EL (cell line): ENCODE measurements around the gene NXPE3.

Source experiments
- DNase-seq: peaks from one replicate; pipeline ENCODE4 v3.0.0-alpha.2; 2016

NXPE3 gene

GRCh38 chr3:101829437-101829830, 50.4 kb downstream of the NXPE3 start:
- no peak for DNase-seq

- no peak for DNase-seq
These were observed 50.9 kb downstream of the NXPE3 start for GRCh38 chr3:101829874-101830273.

DNA sequence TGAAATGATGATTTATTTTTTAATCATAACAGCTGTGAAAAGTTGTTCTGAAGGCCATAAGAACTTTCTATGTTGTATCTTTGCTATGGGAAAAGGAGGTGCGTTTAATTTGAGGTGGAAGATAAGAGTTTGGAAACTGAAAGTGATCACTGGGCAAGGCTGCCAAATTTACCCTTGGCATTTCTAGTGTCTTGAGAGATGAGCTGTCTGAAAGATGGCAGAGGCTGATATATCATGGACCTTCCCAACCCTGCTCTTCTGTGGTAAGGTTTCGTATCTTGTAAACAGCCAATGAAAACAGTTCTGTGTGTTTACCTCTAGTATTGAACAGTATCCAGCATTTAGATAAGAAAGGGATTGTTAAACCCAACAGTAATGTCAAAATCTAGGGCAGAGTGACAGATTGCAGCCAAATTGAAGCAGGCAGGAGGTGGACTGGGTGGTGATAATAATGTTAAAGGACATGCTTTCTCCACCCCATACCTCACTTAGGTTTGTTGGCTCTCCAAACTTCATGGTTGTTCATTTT, 54.5 kb downstream of the NXPE3 start:
- DNase-seq: no peak

DNA sequence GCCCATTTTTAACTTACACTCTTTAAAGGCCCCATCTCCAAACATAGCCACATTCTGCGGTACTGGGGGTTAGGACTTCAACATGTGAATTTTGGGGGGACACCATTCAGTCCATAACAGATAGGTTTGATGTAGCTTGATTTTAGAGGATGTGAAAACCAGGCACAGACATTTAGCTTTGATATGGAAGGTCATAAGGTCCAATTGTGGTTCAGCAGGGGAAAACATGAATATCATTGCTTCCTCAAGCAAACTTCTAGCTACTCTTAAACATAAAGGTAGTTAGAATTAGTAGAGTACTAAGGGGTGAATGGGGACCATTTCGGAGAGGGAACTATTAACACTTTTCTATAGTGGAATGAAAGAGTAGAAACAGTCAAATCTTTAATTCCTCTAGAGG, 56.7 kb downstream of the NXPE3 start:
- no peak for DNase-seq

- DNase-seq: no peak
These were observed 57.1 kb downstream of the NXPE3 start for GRCh38 chr3:101836160-101836559.

DNA sequence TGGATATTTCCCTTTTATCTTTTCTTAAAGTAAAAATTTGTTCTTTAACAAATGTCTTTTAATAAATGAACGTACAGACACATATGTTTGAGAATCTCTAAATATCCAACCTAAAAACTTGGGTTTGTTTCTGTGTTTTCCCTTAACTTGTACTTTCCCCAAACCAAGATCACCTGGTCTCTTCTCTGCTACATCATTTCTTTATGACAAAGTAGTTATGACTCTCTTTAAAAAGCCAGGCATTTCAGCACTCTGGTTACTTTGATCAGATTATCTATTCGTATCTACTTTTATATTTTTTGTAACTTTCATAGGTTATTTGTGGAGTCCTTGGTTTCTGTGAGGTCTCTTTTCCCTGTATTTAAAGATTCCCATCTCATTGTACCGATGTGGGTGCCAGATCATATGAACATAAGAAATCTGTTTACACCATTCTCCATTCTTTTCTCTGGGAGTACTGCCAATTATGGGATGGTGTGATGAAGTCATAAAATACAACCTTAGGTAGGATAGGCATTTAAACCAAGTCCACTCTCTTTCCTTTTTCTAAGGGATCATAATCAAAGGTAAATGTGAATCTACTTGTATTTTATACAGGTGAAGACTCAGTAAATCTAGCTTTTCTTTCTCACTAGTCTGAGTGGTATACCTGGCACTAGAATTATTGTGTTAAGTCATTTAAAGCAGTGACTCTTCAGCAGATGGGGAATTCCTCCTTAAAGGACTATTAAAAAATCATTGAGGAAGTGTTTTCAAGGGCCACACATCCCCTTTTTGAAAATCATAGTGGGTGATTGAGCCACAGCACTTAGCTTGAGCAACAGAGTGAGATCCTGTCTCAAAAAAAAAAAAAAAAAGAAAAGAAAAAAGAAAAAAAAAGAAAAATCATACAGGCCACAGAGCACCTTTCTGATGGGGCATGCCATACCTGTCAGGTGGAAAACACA, 57.9 kb downstream of the NXPE3 start:
- DNase-seq: peak; percentile 75

DNA sequence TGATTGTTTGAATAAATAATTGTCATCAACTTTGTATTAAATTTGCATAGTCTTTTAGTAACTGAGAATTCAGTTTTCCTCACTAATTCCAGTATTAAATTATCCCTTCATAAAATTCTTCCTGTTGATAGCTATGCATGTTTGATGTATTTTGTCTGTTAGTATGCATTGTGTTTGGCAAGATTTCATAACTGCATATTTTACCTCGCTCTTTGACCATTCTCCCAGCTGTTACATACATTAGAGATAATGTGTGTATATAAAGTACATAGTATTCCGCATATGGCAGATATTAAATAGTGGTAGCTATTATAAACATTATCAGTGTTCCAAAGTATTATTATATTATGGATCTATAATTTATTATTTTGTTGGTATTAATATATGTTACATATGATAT, 59.7 kb downstream of the NXPE3 start:
- no peak for DNase-seq

- no peak for DNase-seq
These were observed 61.1 kb downstream of the NXPE3 start for GRCh38 chr3:101840066-101840465.

GRCh38 chr3:101842245-101842934, 63.4 kb downstream of the NXPE3 start:
- peak; percentile 92 for DNase-seq

DNA sequence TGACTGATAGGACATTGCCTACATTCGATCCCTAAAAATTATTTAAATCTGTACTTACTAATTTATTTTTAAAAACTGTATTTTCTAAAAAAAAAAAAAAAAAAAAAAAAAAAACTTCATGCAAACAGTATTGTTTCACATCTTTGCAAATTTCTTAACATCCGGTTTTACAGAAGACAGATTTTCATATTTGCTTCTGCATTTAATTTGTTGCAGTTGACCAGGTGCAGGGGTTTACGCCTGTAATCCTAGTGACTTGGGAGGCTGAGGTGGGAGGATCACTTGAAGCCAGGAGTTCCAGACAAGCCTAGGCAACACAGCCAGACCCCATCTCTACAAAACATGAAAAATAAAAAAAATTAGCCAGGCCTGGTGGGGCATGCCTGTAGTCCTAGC, 63.9 kb downstream of the NXPE3 start:
- DNase-seq: no peak

GRCh38 chr3:101845425-101845824, 66.4 kb downstream of the NXPE3 start:
- DNase-seq: no peak

- DNase-seq: no peak
These were observed 67.7 kb downstream of the NXPE3 start for GRCh38 chr3:101846709-101847108.

DNA sequence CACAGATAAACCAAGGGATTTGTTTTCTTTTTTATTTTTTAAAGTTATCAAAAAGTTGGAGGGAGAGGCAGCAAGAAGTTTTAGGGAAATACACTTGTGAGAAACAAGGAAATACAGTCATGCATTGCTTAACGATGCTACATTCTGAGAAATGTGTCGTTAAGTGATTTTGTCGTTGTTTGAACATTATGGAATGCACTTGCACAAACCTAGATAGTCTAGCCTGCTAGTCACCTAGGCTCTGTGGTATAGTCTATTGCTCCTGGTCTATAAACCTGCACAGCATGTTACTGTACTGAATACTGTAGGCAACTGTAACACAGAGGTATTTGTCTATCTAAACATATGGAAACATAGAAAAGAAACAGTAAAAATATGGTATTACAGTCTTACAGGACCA, 68.3 kb downstream of the NXPE3 start:
- no peak for DNase-seq

- DNase-seq: no peak
These were observed 69.3 kb downstream of the NXPE3 start for GRCh38 chr3:101848326-101848725.

DNA sequence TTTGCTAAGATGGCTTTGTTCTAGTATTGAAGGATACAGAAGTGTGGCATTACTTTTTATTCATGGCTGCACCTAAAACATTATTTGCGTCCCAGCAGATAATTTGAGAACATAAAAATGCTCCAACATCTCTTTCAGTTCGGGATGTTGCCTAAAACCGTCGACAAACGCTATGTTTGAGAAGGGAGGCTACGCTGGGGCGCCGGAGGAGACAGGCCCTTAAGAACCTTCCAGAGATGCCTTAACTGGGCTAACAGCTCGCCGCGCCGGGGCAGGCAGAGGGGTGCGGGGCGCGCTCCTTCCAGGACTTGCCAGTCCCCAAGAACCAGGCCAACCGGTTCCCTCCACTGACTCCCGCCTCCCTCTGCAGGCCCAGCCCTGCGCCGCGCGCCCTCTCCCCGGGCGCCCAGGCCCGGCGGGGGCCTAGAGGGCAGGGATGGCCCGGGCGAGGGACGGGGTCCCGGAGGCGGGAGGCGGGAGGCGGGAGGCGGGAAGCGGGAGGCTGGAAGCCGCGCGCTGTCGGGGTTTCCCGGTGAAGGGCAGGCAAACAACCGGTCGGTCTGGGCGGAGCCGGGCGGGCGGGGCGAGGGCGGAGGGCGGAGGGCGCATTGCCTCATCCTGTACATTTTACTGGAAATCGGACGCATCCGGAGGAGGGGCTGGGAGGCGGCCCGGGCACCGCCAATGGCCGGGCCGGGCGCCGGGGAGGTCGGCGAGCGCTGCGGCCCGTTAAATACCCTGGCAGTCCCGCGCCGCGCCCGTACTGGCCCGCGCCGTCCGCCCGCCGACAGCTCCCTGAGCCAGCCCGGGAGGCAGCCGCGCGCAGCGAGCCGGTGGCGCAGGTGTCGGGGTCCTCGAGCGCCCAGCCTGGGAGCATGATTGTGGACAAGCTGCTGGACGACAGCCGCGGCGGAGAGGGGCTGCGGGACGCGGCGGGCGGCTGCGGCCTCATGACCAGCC, 70.0 kb downstream of the NXPE3 start, which contains the start of gene NFKBIZ:
NFKBIZ (plus strand) TSS at position 761 of the 960 bp plus-strand sequence; CDS start at position 876, 115 bp downstream.
- peak; percentile 95 for DNase-seq

GRCh38 chr3:101849714-101850245, 70.8 kb downstream of the NXPE3 start:
- no peak for DNase-seq

DNA sequence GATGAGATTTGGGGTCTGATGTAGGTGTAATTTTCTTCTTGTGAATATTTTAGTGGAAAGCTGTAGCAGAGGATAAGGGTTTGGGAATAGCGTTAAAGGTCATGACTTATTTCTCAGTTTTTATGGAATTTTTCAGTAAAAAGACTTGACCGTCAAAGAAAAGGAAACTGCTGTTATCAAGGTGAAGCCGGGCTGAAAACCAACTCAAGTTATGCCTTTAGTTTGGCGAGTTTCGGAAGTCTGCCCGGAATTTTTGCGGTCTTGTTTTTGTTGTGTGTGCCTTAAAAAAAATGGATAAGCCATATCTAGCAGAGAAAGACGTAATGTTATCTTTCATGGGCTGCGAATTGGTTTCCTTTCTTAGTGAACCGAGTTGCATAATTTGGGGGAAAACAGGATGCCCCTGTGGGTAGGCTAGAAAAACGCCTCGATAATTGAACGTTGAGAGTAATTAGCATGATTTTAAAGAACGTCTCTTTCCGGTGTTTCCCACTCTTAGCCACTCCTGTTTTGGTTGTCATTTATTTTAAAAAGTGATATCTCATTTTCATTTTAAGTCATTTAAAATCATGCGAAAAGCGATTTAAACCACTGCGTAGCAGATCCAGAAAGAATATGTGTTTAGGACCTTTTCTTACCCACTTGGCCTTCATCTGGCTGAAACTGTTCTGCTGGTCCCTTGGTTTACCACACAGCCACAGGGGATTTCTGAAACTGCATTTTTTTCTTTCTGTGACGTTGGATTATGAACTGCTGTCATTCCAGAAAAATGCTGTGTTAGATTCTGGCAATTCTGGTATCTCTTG, 71.4 kb downstream of the NXPE3 start:
- peak; percentile 69 for DNase-seq

- no peak for DNase-seq
These were observed 72.2 kb downstream of the NXPE3 start for GRCh38 chr3:101851072-101851770.

DNA sequence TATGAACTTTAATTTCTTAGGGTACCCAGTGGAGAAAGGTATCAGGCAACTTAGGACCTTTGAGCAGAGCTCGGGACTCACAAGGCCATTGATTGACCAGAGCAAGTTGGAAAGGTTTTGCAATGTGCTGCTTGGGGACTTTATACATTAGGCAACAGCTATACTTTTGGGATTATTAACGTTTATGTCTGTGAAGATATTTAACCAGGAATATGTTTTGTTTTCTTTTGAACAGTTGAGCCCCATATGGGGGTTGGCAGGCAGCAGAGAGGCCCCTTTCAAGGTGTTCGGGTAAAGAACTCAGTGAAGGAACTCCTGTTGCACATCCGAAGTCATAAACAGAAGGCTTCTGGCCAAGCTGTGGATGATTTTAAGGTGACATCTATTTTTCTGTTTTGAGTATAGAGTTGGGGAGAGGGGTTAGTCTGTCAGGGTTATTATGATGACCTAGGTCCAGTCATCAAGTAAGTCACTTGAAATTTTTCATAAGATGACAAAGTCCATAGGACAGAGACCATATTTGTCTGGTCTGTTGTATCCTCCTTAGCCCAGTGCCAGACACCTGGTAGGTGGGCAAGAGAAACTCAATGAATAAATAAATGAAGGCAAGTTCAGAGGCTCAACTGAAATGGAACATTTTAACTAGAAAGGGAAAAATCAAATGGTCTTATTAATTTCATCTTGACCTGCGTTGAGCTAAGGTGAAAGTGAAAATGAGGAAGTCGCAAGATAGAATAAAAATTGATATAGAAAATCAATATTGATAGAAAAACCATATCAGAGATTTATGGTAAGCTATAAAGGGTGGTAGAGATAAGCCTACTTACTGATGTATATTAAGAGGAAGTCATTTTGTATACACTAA, 73.1 kb downstream of the NXPE3 start:
- no peak for DNase-seq
